Activated CD8-positive, alpha-beta memory T cell treated with anti-CD3 and anti-CD28 coated beads, Interleukin-2, amount 10 ng/mL, durations not matched to agents 7 days and 5 days (primary cell): ENCODE results near the gene TMEM43. TPM values are rescaled to one million over a fixed set of nuclear protein-coding genes. Genes with fewer than 3 reads are reported as not detected.
A peak's percentile ranks its signal among the peaks of the same experiment; 100 is the strongest.

Experiments
- ATAC-seq: fragments of 150-1000 bp; cut with Tn5 transposase; one replicate; pipeline ENCODE4 v1.10.0; 2021; ENCODE audit warnings: moderate library complexity
- CTCF ChIA-PET: fragments of 350-600 bp; sonication (Branson Sonifier 250); formaldehyde crosslinking; loops from one replicate; lab custom pipeline; 2021; ENCODE audit warnings: antibody characterized with exemption; lab: Charles Lee
- DNase-seq: peaks from one replicate; pipeline ENCODE4 v3.0.0-alpha.2; 2020
- H3K27ac Mint-ChIP-seq: one replicate; pipeline ENCODE4 v1.8.0; 2021; ENCODE audit warnings: mild to moderate bottlenecking, mixed read lengths
- H3K27me3 Mint-ChIP-seq: one replicate; pipeline ENCODE4 v1.8.0; 2021; ENCODE audit warnings: mixed read lengths
- H3K36me3 Mint-ChIP-seq: one replicate; pipeline ENCODE4 v1.8.0; 2021; ENCODE audit warnings: mild to moderate bottlenecking, mixed read lengths
- H3K4me1 Mint-ChIP-seq: one replicate; pipeline ENCODE4 v1.8.0; 2021; ENCODE audit warnings: mixed read lengths
- H3K4me3 Mint-ChIP-seq: one replicate; pipeline ENCODE4 v1.8.0; 2021; ENCODE audit warnings: mild to moderate bottlenecking, moderate library complexity, mixed read lengths
- H3K9me3 Mint-ChIP-seq: one replicate; pipeline ENCODE4 v1.8.0; 2022; ENCODE audit warnings: low read depth, mixed read lengths
- total RNA-seq, 2 experiments: library from RNA; stranded (reverse); gene quantifications; one replicate each; pipeline ENCODE4 v1.2.3, GENCODE V29; 2021

TMEM43 gene
- total RNA-seq, 2 experiments from 2014 or later: 27.6 to 31.8 TPM

- Mint-ChIP-seq H3K27ac (no peak overlapping the region), H3K9me3 (no peaks in the 10 kb centered on the region)
These were observed 45.0 kb downstream of the TMEM43 start for GRCh38 chr3:14169871-14170270.

GRCh38 chr3:14170531-14171159, 45.8 kb downstream of the TMEM43 start:
- CTCF ChIA-PET: interaction anchor here (1.3 kb wide), 1 partner anchor 28 kb away, joined by 3 read pairs; no protein-coding TSS in a partner anchor
- Mint-ChIP-seq H3K27me3 (no peaks in the 10 kb centered on the region), H3K4me1 (peaks cover 33% of the 10 kb centered on the region), H3K36me3 (peaks cover 57% of the 10 kb centered on the region), H3K4me3 (no peak overlapping the region), H3K9me3 (no peaks in the 10 kb centered on the region), H3K27ac (no peak overlapping the region)
- ATAC-seq (no peak), DNase-seq (no peak)

More at GRCh38 chr3:14169871-14170270, 45.0 kb downstream of the TMEM43 start:
- Mint-ChIP-seq H3K4me3 (no peak overlapping the region), H3K4me1 (peaks cover 25% of the 10 kb centered on the region), H3K36me3 (peaks cover 63% of the 10 kb centered on the region), H3K27me3 (no peaks in the 10 kb centered on the region)
- CTCF ChIA-PET: interaction anchor here (1.3 kb wide), 1 partner anchor 27 kb away, joined by 3 read pairs; no protein-coding TSS in a partner anchor
- ATAC-seq (no peak), DNase-seq (no peak)

GRCh38 chr3:14172496-14172895, 47.6 kb downstream of the TMEM43 start:
- Mint-ChIP-seq H3K4me1 (peaks cover 47% of the 10 kb centered on the region), H3K36me3 (peaks cover 45% of the 10 kb centered on the region), H3K9me3 (no peaks in the 10 kb centered on the region), H3K27ac (no peak overlapping the region), H3K27me3 (no peaks in the 10 kb centered on the region), H3K4me3 (no peak overlapping the region)
- no peak for DNase-seq
- no peak for ATAC-seq
- CTCF ChIA-PET: no interaction called here

GRCh38 chr3:14174483-14174882, 49.6 kb downstream of the TMEM43 start:
- DNase-seq: no peak
- Mint-ChIP-seq H3K27ac (no peak overlapping the region), H3K27me3 (no peaks in the 10 kb centered on the region), H3K9me3 (no peaks in the 10 kb centered on the region), H3K4me1 (peaks cover 58% of the 10 kb centered on the region), H3K4me3 (no peak overlapping the region), H3K36me3 (peaks cover 38% of the 10 kb centered on the region)
- ATAC-seq: no peak
- CTCF ChIA-PET: interaction anchor here (3.1 kb wide), 1 partner anchor 29 kb away, joined by 9 read pairs; no protein-coding TSS in a partner anchor

DNA sequence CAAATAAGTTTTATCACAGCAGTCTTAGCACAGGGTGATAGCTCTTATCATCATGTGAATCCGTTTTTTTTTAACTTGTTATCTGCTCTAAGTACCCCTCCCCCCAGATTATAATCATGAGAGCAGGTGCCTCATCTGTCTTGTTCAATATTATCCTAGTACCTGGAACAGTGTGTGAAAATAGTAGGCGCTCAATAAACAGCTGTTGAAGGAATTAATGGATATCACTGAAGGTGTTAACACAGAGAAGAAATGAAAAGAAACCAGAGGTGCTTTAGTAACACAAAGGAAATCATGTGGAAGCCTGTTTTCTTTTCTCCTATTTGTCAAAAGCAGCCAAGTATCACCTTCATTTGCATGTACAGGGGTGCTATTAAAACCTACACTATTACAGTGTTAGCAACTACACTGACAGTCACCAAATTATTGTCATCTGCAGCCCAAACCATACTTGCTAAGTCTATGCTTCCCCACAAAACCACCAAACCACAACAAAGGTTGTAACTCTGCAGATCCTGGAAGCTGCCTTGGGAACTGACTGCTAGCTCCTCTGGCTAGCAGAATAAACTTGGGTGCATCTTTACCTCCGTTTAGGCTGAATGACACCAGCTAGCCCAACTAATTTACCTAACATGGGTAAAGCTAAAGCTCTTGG, 50.7 kb downstream of the TMEM43 start:
- Mint-ChIP-seq H3K4me1 (peaks cover 59% of the 10 kb centered on the region), H3K9me3 (no peaks in the 10 kb centered on the region), H3K4me3 (peak overlapping the region; percentile 4), H3K36me3 (peaks cover 28% of the 10 kb centered on the region), H3K27me3 (no peaks in the 10 kb centered on the region), H3K27ac (peak overlapping the region; percentile 61)
- peak; percentile 13 for ATAC-seq
- CTCF ChIA-PET: interaction anchor here (3.1 kb wide), 1 partner anchor 28 kb away, joined by 9 read pairs; no protein-coding TSS in a partner anchor
- peak; percentile 75 for DNase-seq

GRCh38 chr3:14177580-14178246, 52.9 kb downstream of the TMEM43 start:
- DNase-seq (no peak), ATAC-seq (no peak)
- peak overlapping the region; percentile 99 for H3K27ac Mint-ChIP-seq
- no peaks in the 10 kb centered on the region for H3K27me3 Mint-ChIP-seq
- H3K4me1 Mint-ChIP-seq: peaks cover 66% of the 10 kb centered on the region
- H3K36me3 Mint-ChIP-seq: peaks cover 20% of the 10 kb centered on the region
- CTCF ChIA-PET: interaction anchor here (1.2 to 2.4 kb wide), 8 partner anchors 14 to 473 kb away, joined by 3 to 19 read pairs (median 5); partner anchors contain the start of genes CHCHD4 and TMEM43
- peak overlapping the region; percentile 81 for H3K4me3 Mint-ChIP-seq
- no peaks in the 10 kb centered on the region for H3K9me3 Mint-ChIP-seq

GRCh38 chr3:14178247-14179113, 53.6 kb downstream of the TMEM43 start, which contains the start of the genes LSM3 and XPC:
Gene LSM3 (plus strand): TSS chr3:14178817. CDS start chr3:14178861, 44 bp downstream.
Gene XPC (minus strand): TSS chr3:14178601. CDS start chr3:14178568, 33 bp downstream.
- Mint-ChIP-seq H3K9me3 (no peaks in the 10 kb centered on the region), H3K4me1 (peaks cover 66% of the 10 kb centered on the region), H3K36me3 (peaks cover 20% of the 10 kb centered on the region), H3K27me3 (no peaks in the 10 kb centered on the region), H3K27ac (peak within 1 kb of the TSS; percentile 99), H3K4me3 (peak within 1 kb of the TSS; percentile 81)
- CTCF ChIA-PET: interaction anchor here (1.0 to 2.4 kb wide), 9 partner anchors 10 to 472 kb away, joined by 3 to 19 read pairs (median 5); partner anchors contain the start of genes CHCHD4 and TMEM43
- DNase-seq (peak; percentile 97), ATAC-seq (peak; percentile 92)

DNA sequence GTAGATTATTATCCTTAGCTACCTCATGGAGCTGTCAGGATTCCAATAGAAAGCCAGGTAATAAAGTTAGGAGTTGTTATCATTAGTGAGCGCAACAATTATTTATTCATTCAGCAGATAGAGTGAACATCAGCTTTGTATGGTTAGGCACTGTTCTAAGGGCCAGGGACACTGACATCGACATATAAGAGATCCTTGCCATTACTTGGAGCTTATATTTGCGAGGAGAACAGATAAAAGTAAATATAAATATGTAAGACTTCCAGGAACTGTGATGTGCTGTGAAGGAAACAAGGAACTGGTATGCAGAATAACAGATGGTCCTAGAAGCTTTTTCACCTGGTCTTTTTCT, 54.2 kb downstream of the TMEM43 start:
- Mint-ChIP-seq H3K27ac (peak overlapping the region; percentile 99), H3K4me3 (peak overlapping the region; percentile 81), H3K36me3 (peaks cover 25% of the 10 kb centered on the region), H3K4me1 (peaks cover 68% of the 10 kb centered on the region), H3K27me3 (no peaks in the 10 kb centered on the region), H3K9me3 (no peaks in the 10 kb centered on the region)
- ATAC-seq (no peak), DNase-seq (no peak)
- CTCF ChIA-PET: interaction anchor here (1.0 to 2.4 kb wide), 10 partner anchors 9 to 472 kb away, joined by 3 to 19 read pairs (median 4); partner anchors contain the start of genes CHCHD4 and TMEM43

- CTCF ChIA-PET: interaction anchor here (1.2 to 2.4 kb wide), 4 partner anchors 12 to 55 kb away, joined by 4 to 19 read pairs (median 6); partner anchors contain the start of genes CHCHD4 and TMEM43
- Mint-ChIP-seq H3K27me3 (no peaks in the 10 kb centered on the region), H3K4me1 (peaks cover 63% of the 10 kb centered on the region), H3K36me3 (peaks cover 26% of the 10 kb centered on the region), H3K9me3 (no peaks in the 10 kb centered on the region), H3K4me3 (peak overlapping the region; percentile 81), H3K27ac (peak overlapping the region; percentile 99)
- ATAC-seq: no peak
- DNase-seq: no peak
These were observed 54.9 kb downstream of the TMEM43 start for GRCh38 chr3:14179795-14180194.

DNA sequence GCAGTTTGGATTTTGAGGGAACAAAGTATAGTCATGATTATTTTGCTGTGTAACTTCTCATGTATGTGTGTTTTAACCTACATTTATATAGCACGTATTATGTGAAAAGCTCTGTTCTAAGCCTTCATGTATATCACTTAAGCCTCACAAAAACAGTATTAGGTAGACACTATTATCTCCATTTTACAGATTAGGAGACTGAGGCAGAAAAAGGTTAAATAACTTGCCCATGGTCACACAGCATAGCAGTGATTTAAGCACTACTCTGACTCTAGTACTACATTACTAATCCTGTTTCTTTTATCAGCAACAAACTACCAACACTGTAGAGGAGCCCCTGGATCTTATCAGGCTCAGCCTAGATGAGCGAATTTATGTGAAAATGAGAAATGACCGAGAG, 56.4 kb downstream of the TMEM43 start:
- ATAC-seq (no peak), DNase-seq (no peak)
- peaks cover 52% of the 10 kb centered on the region for H3K4me1 Mint-ChIP-seq
- CTCF ChIA-PET: no interaction called here
- H3K27me3 Mint-ChIP-seq: no peaks in the 10 kb centered on the region
- H3K27ac Mint-ChIP-seq: no peak overlapping the region
- no peaks in the 10 kb centered on the region for H3K9me3 Mint-ChIP-seq
- peaks cover 32% of the 10 kb centered on the region for H3K36me3 Mint-ChIP-seq
- no peak overlapping the region for H3K4me3 Mint-ChIP-seq

GRCh38 chr3:14183015-14183577, 58.2 kb downstream of the TMEM43 start:
- ATAC-seq: no peak
- Mint-ChIP-seq H3K27ac (peak overlapping the region; percentile 32), H3K4me3 (no peak overlapping the region), H3K27me3 (no peaks in the 10 kb centered on the region), H3K9me3 (no peaks in the 10 kb centered on the region), H3K36me3 (peaks cover 37% of the 10 kb centered on the region), H3K4me1 (peaks cover 38% of the 10 kb centered on the region)
- DNase-seq: no peak
- CTCF ChIA-PET: interaction anchor here (1.5 kb wide), 1 partner anchor 20 kb away, joined by 7 read pairs; no protein-coding TSS in a partner anchor
